Activated CD4-positive, CD25-positive, alpha-beta regulatory T cell treated with anti-CD3 and anti-CD28 coated beads, Interleukin-2, amount 50 U/mL, for 16 hours (primary cell): Measurements from ENCODE around the gene PRELID2.
"Not testable (repeated sequence)": the region's sequence is repeated elsewhere in the genome, so short reads cannot be mapped to it uniquely, and the experiment has no call there.

Source experiments
- DNase-seq: peaks from one replicate; pipeline ENCODE4 v3.0.0-alpha.2; 2020; ENCODE audit warnings: low read depth, low spot score

Gene PRELID2

DNA sequence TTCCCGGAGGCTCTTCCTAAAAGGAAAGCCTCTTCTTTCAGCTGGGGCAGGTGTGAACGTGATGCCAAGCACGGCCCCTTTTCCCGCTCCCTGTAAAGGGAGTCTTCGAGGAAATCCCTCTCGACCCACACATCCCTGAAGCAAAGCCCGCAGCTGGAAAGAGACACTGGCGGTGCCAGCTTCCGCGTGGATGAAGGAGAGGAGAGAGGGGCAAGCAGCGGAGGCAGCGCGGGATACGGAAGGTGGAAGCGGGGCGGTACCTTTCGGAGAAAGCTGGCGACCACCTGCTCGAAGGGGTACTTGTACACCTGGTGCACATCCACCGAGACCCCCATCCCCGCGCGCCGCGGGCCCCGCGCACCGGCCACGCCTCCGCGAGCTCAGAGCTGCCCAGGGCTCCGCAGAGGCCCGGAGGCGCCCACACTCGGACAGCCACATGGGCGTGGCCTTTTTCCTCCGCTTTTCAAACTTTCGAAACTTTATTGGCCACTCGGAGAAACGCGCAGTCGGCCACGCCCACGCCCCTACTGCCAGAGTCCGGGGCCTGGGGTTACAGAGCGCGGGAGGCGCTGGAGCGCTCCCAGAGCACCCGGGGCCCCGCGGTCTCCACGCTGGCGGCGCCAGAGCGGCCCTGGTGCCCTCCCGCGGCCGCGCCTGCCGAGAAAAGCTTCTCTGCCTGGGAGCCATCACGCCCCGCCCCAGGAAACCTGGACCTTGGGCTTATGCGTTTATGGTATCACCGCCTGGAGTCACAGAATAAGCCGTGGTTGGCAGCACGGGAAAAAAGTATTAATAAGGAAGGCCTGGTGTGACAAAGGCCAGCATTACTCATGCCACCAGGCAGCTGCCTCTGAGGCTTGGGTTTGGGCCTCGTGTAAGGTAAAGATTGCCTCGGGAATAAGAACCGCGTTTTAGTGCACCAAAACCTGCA is at the start of gene PRELID2:
Gene PRELID2 (minus strand): TSS at position 426 of the 931 bp plus-strand sequence. CDS start 91 bp downstream, at position 335.
- peak; percentile 15 for DNase-seq

GRCh38 chr5:145874765-145875164 is 39.6 kb upstream of the PRELID2 start:
- DNase-seq: no peak

DNA sequence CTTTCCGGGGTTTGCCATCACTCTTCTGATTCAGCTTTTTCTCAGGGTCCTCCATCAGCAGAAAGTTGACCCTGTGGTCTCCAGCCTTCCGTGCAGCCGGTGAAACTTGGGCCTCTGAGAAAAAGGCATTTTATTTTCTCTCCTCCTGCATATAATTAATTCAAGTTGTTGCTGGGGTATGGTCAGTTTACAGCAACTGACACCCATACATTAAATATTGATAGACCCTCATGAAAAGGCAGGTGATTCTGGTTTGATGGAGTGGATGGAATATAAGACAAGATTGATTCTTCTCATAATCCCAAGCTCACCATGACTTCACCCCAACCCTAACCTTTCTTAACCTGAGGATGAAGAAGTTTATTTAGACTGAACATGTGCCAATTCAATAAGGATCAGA is 37.8 kb upstream of the PRELID2 start, which contains the start of gene GRXCR2:
Gene GRXCR2 (minus strand): TSS at position 101 of the 400 bp plus-strand sequence. CDS start 46 bp downstream, at position 55.
- no peak for DNase-seq

DNA sequence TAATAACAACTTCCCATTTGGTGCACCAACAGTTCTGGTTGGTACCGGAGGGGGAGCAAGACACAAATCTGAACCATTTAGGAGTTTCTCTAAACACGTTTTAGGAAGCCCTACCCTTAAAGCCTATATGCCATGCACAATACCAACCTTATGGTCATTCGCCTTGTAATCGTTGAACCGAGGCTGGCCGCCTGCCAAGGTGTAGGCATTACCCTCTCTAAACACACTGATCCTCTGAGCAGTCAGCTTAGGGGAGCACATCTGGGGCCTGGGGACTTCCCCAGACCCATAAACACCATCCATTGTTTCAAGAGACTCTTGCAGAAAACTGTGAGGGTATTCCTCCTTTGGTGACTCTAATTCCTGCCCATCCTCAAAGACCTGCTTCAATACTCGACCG is 37.3 kb upstream of the PRELID2 start:
- no peak for DNase-seq

GRCh38 chr5:145869753-145870152 is 34.6 kb upstream of the PRELID2 start:
- DNase-seq: no peak

DNA sequence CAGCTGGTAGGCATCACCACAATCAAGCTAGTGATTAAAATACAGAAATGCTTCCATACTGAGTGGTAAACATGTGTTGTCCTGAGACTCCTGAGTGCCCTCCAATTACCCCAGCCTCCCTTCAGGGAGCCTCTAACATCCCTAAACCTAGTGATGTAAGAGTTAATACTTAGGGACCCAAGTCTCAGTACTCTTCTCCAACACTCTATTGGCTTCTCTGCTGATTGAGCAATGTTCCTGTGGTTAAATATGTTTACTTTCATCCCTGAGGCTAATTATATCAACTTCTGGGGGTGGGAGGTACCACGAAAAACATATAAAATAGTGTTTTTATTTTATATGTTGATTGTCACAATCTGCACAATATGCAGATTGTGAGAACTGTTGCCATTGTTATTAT is 32.7 kb upstream of the PRELID2 start:
- no peak for DNase-seq

DNA sequence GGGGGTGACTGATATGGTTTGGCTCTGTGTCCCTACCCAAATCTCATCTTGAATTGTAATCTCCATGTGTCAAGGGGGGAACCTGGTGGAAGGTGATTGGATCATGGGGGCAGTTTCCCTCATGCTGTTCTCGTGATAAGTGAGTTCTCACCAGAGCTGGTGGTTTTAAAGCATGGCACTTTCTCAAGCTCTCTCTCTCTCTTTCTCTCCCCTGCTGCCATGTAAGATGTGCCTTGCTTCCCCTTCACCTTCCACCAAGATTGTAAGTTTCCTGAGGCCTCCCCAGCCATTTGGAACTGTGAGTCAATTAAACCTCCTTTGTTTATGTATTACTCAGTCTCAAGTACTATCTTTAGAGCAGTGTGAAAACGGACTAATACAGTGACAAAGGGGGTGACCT is 29.3 kb upstream of the PRELID2 start:
- DNase-seq: not testable (repeated sequence)

DNA sequence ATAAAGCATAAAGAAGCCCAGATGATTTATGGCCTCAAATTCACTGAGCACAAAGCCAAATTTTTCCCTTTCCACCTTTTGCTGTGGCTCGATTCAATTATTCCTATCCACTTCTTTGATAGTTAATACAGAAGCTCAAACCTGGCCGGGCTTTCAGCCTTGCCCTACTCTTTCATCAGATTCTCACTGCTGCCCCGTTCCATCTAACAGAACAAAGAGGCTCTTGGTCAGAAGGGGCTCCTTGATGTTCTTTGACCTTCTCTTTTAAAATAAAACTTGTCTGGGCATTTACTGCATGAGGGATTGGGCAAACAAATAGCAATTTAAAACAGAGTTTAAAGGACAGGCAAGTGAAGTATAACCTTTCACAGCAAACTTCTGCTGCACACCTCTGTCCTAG is 27.9 kb upstream of the PRELID2 start:
- DNase-seq: no peak

GRCh38 chr5:145859897-145860296 is 24.8 kb upstream of the PRELID2 start:
- no peak for DNase-seq

- no peak for DNase-seq
These were observed 24.3 kb upstream of the PRELID2 start for GRCh38 chr5:145859453-145859852.

DNA sequence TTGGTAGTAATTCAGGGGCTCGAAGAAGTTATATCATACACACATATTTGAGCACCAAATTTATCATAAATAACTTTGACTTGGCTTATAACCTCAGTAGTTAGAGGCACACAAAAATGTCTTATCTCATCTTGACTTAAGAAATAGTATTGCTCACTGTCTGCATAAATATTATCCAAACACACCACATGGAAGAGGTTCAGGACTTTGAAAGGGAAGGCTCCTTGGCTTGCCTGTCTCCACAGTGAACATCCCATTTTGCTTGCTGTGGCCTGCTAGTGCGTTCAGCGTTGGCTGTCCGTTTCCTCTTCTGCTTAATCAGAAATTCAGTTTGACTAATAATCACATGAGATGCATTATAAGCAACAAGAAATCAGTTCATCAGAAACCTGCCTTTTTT is 23.8 kb upstream of the PRELID2 start:
- DNase-seq: no peak

DNA sequence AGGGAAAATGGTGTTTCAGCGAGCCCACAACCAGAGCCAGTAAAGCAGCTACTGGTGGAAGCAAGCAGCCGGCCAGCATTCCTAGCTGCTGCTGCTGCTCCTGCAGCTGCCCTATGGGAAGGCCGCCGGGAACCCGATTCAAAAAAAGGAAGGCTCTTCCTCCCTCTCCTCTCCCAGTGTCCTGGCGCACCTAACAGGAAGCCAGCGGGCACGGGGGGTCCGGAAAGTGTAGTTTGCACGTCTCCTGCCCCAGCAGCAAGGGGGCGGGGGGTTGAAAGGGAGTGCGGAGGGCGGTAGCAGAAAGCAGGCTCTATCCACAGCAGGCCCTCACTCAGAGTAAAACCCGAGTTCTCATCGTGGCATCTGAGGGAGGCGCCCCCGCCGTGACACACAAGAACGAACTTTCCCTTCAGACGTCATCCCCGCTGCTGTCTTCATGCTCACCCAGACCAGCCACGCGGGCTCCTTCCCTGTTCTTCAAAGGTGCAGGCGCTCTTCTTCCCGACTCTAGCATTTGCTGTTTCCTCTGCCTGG is 21.2 kb upstream of the PRELID2 start:
- no peak for DNase-seq

DNA sequence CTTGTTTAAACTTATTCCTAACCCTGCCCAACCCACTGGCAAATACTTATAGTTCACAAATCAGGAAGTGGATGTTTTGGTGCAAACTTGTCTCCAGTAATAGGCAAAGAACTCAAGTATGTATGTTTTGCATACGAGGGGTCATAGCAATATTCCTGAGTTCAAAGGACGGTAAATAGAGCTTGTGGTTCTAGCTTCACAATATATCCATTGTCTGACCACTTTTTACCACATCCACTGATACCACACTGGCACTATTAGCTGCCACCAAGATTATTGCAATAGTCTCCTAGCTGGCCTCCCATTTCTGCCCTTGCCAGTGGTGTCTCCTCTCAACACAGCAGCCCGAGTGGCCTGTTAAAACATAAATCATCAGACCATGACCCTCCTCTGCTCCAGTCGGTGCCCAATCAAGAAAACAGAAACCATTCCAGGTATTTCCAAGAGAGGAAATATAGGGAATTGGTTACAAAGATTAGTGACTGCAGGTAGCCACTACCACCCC is 20.7 kb upstream of the PRELID2 start:
- no peak for DNase-seq

- no peak for DNase-seq
These were observed 19.6 kb upstream of the PRELID2 start for GRCh38 chr5:145854651-145855258.

DNA sequence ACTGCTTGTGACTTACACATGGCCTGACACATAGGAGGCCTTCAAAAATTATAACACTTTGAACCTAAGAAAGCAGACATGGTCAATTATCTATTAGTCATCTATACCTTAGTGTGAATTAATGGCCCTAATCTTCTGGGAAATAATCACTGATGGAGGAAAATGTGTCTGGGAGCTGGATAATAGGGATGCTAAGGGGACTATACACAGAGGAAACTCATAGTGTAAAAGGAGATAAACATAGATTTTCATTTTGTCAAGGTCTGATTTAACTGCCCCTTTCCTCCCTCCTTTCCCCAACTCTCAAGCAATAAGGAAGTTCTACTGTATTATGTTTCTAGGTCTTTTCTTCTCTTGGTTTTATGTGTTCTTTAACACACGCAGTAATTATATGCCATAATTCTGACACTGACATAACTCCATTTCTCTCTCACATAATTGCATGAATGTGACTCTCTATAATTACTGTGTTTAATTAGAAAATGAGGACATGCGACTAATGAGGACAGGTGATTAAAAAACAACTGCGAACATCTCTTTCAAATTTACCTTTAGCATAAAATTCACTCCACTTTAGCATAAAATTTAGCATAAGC is 18.7 kb upstream of the PRELID2 start:
- DNase-seq: no peak

DNA sequence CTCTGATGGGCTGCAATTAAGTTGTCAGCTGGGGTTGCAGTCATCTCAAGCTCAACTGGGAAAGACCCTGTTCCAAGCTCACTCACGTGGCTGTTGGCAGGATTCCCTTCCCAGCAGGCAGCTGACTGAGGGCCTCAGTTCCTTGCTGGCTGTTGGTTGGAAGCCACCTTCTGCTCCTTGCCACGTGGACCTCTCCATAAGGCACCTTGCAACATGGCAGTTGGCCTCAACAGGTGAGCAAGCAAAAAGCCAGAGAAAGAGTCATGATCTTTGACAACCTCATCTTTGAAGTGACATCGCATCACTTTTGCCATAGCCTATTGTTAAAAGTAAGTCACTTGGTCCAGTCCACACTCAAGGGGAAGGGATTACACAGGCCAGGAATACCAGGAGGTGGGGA is 17.8 kb upstream of the PRELID2 start:
- DNase-seq: no peak

- no peak for DNase-seq
These were observed 13.7 kb upstream of the PRELID2 start for GRCh38 chr5:145848854-145849253.

GRCh38 chr5:145847499-145848497 is 12.7 kb upstream of the PRELID2 start:
- DNase-seq: no peak

DNA sequence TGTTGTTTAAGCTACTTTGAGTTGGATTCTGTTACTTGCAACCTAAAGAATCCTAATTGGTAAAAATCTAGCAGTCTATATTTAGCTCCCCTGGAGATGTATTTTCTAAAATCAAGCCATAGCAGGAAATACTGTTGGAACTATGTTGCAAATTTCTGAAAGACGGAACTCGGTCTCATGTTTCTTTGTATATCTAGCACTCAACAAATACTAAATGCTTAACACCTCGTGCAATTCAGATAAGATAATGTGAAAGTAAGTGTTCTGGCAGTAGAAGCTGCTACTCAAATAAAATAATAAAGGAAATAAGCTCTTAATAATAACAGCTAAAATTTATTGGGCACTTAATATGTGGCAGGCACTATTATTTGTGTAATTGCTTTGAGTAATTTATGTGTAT is 10.9 kb upstream of the PRELID2 start:
- DNase-seq: no peak

DNA sequence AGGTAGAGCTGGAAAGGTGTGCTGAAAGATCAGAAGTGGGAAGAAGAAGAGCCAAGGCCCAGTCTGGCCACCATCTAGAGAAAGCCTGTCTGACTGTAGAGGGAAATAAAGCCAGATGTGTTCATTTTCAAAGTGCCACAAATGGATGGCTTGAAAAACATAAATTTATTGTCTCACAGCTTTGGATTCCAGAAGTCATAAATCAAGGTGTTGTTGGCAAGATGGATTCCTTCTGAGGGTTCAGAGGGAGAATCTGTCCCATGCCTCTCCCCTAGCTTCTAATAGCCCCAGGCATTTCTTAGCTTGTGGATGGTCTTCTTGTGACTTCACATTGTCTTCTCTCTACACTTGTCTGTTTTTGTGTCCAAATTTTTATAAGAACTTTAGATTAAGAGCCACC is 6.2 kb upstream of the PRELID2 start:
- DNase-seq: no peak
